ENCODE data around the gene SECISBP2.

DNA sequence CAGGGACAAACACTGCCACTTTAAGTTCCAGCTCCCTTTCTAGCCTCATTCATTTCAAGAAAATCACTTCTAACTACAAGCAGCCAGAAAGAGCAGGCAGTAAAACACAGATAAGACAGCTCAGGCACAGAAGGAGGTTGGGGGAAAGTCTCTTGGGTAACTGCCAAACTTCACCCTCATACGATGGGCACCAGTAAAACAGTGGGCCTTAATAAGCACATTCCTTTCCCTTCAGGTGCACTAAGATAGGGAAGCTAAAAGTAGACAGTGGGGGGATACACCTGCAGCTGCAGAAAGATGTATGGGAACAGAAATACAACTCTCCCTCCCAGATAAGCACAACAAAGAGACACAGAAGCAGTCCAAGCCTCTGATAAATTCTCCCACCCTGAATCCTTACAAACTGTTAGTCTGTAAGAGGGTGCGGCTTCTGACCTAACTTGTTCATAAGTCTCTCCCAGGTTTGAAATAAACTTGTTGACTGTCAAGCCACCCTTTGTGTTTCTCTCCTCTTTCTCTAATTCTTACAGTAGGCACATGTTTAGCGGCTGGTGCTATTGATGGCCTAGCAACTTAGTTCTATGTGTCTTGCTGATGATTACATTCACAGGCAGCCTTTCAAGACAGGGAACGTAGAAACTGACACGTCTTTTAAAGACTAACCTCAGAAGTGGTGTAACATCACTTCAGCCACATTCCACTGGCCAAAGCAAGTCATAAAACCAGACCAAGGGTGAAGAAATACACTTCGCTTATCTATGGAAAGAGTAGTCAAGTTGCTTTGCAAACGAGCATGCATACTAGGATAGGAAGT is 14.1 kb upstream of the SECISBP2 start:
- TF ChIP-seq ZNF138 (CRISPR knock-in tag; IDR thresholded peaks at IDR 0.05; ENCODE audit: low read depth) = no peak
- TF ChIP-seq EP300 (IDR thresholded peaks at IDR 0.05; ENCODE audit: low read depth in 2 of 2, low read length in 2 of 2) = no peak
- no peak for TF ChIP-seq EP300 (CRISPR knock-in tag; IDR thresholded peaks at IDR 0.05; ENCODE audit: borderline replicate concordance)
- no peak for TF ChIP-seq SALL2 (CRISPR knock-in tag; IDR thresholded peaks at IDR 0.05)
- TF ChIP-seq MXD4 (CRISPR knock-in tag; IDR thresholded peaks at IDR 0.05) = no peak
- TF ChIP-seq POLR2A (IDR thresholded peaks at IDR 0.05; ENCODE audit: insufficient read depth in 1 of 2, low read depth in 2 of 2, low read length in 2 of 2) = no peak
- TF ChIP-seq, protein P1, sequence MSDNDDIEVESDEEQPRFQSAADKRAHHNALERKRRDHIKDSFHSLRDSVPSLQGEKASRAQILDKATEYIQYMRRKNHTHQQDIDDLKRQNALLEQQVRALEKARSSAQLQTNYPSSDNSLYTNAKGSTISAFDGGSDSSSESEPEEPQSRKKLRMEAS (IDR thresholded peaks at IDR 0.05) = no peak
- no peak for TF ChIP-seq SETDB1 (CRISPR knock-in tag; IDR thresholded peaks at IDR 0.05; ENCODE audit: borderline replicate concordance)
- TF ChIP-seq, protein P2, sequence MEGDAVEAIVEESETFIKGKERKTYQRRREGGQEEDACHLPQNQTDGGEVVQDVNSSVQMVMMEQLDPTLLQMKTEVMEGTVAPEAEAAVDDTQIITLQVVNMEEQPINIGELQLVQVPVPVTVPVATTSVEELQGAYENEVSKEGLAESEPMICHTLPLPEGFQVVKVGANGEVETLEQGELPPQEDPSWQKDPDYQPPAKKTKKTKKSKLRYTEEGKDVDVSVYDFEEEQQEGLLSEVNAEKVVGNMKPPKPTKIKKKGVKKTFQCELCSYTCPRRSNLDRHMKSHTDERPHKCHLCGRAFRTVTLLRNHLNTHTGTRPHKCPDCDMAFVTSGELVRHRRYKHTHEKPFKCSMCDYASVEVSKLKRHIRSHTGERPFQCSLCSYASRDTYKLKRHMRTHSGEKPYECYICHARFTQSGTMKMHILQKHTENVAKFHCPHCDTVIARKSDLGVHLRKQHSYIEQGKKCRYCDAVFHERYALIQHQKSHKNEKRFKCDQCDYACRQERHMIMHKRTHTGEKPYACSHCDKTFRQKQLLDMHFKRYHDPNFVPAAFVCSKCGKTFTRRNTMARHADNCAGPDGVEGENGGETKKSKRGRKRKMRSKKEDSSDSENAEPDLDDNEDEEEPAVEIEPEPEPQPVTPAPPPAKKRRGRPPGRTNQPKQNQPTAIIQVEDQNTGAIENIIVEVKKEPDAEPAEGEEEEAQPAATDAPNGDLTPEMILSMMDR (CRISPR knock-in tag; IDR thresholded peaks at IDR 0.05) = no peak
